Panc1 (cell line): ENCODE data around the gene RALGAPB. TPM values are rescaled to one million over a fixed set of nuclear protein-coding genes. Genes with fewer than 3 reads are reported as not detected.

ENCODE experiments used
- ATAC-seq: fragments of 200-7000 bp; cut with Tn5 transposase; 2 replicates; pipeline ENCODE4 v1.9.1; 2020; ENCODE audit warnings: mild to moderate bottlenecking, moderate library complexity
- BruUV-seq: library from RNA; stranded (reverse); fragments of 400-500 nt; replicated peaks from 2 replicates; lab custom pipeline; 2021; lab: Mats Ljungman, UMichigan
- CTCF ChIA-PET: fragments of 300-600 bp; sonication (Branson Sonifier 250); formaldehyde crosslinking; loops from one replicate; lab custom pipeline; 2022; ENCODE audit warnings: antibody characterized with exemption; lab: Charles Lee
- POLR2A ChIA-PET: fragments of 300-600 bp; sonication (Branson Sonifier 250); formaldehyde crosslinking; loops from one replicate; lab custom pipeline; 2022; ENCODE audit warnings: antibody characterized with exemption; lab: Charles Lee
- DNase-seq: peaks from one replicate; pipeline ENCODE4 v3.0.0-alpha.2; 2010; ENCODE audit warnings: low read depth, low spot score
- H3K27ac ChIP-seq: 2 replicates; pipeline ENCODE4 v1.5.1; 2011; ENCODE audit warnings: mild to moderate bottlenecking, low read length, inconsistent platforms
- H3K27me3 ChIP-seq: fragments of 200-500 bp; sonication (Bioruptor generic); 2 replicates; pipeline ENCODE4 v1.6.0; 2014; ENCODE audit warnings: low read length, inconsistent platforms; ENCODE audit not compliant: control insufficient read depth, insufficient read depth
- H3K36me3 ChIP-seq: fragments of 200-500 bp; sonication (Bioruptor generic); 2 replicates; pipeline ENCODE4 v1.5.1; 2014; ENCODE audit warnings: inconsistent platforms, mild to moderate bottlenecking, low read length, moderate library complexity; ENCODE audit not compliant: control insufficient read depth, insufficient read depth
- H3K4me1 ChIP-seq: 2 replicates; pipeline ENCODE4 v1.5.1; 2011; ENCODE audit warnings: inconsistent platforms, mild to moderate bottlenecking, low read length, moderate library complexity; ENCODE audit not compliant: control insufficient read depth, insufficient read depth
- H3K4me3 ChIP-seq, 2 experiments: 2 replicates each; pipeline ENCODE4 v1.5.1; 2011 to 2012; ENCODE audit warnings: low read depth in 2 of 2, low read length in 2 of 2, mild to moderate bottlenecking in 2 of 2, inconsistent platforms in 1 of 2, moderate library complexity in 1 of 2
- H3K9me3 ChIP-seq: fragments of 200-500 bp; sonication (Bioruptor generic); 2 replicates; pipeline ENCODE4 v1.5.1; 2014; ENCODE audit warnings: low read depth, mild to moderate bottlenecking, inconsistent platforms, low read length, moderate library complexity; ENCODE audit not compliant: control insufficient read depth, insufficient read depth
- POLR2AphosphoS5 ChIP-seq: IDR thresholded peaks from 2 replicates; pipeline ENCODE4 v1.6.1; 2012; ENCODE audit warnings: mild to moderate bottlenecking, low read depth, low read length, moderate library complexity
- SIN3A ChIP-seq: IDR thresholded peaks from 2 replicates; pipeline ENCODE4 v1.6.1; 2012; ENCODE audit warnings: low read depth, mild to moderate bottlenecking, low read length, moderate library complexity, borderline replicate concordance; ENCODE audit not compliant: insufficient read depth
- TCF7L2 ChIP-seq: IDR thresholded peaks from 2 replicates; pipeline ENCODE4 v1.6.1; 2011; ENCODE audit warnings: mild to moderate bottlenecking, low read depth, low read length, inconsistent platforms
- in situ Hi-C: cut with HindIII; loops from 2 replicates; pipeline ENCODE4 v1.10.0; 2016; ENCODE audit warnings: low sequenced_read_pairs, low pct_unique_long_range_greater_than_20kb
- intact Hi-C: fragments of 100-400 bp; cut with micrococcal nuclease; formaldehyde crosslinking; loops from one replicate; pipeline ENCODE4 v1.10.0; 2022; ENCODE audit not compliant: unreplicated experiment
- total RNA-seq: library from RNA; stranded (reverse); gene quantifications from one replicate; pipeline ENCODE4 v1.2.1, GENCODE V29; 2021; ENCODE audit not compliant: unreplicated experiment
- TF ChIP-seq, protein P1 (sequence below): fragments of 450-650 bp; IDR thresholded peaks from 2 replicates; pipeline ENCODE4 v1.5.1; 2017; ENCODE audit warnings: mild to moderate bottlenecking
- TF ChIP-seq, protein P2 (sequence below), 2 experiments: IDR thresholded peaks; 2 replicates each; pipeline ENCODE4 v1.6.1; 2011 to 2012; ENCODE audit warnings: low read depth in 2 of 2, control low read depth in 1 of 2, low read length in 1 of 2, mild to moderate bottlenecking in 1 of 2, moderate library complexity in 1 of 2; ENCODE audit not compliant: insufficient read depth in 1 of 2

RALGAPB gene
- total RNA-seq, 1 experiment from 2014 or later = 33.1 TPM

DNA sequence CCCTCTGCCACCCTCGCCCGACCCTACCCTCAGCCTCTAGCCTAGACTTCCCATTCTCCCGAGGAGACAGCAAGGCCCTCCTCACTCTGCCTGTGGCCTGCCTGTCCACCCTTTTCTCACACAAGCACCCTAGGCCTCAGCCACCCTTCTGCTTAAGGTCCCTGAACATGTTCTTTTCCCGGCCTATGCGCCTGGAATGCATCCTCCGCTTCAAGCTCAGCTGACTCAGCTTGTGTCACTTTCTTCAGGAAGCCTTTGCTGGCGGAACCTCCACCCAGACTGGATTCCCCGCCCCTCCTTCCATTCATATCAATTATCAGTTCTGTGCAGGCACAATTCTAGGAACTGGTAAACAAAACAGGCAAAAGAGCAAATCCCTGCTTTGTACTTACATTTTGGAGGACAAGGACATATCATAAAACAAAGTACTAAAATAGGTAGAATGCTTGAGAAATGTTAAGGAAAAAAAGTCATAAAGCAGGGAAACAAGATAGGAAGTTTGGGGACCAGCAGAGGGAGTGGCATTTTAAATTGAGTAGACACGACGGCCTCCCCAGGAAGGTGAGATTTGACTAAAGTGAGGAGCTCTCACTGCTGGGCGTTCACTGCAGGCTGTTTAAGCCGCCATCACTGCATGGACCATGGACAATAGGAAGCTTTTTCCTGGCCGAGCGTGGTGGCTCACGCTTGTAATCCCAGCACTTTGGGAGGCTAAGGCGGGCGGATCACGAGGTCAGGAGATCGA, 19.6 kb upstream of the RALGAPB start:
- DNase-seq = no peak
- POLR2A ChIA-PET = no interaction called here
- in situ Hi-C loops = no loop called here

DNA sequence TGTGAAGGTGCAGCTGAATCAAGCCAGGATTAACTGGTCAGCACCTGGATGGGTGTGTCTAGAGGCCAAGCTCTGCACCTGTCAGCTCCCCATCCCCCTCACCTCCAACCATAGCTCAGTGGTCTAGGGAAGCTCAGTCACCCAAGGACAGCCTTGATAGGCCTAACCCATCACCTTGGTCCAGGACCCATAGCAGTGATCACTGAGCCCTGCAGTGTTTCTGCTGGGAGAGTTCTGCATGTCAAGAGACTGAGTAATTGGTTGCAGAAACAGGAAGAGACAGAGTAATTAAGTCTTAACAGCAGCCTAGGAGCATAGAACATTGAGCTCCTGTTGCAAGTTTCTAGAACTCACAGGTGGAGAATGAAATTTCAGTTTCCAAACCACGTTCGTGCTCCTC, 18.7 kb upstream of the RALGAPB start:
- CTCF ChIA-PET = no interaction called here
- in situ Hi-C loops = no loop called here
- Histone ChIP-seq H3K36me3 (no peaks in the 10 kb centered on the region), H3K27ac (no peak overlapping the region), H3K9me3 (no peaks in the 10 kb centered on the region), H3K4me1 (no peaks in the 10 kb centered on the region), H3K27me3 (no peaks in the 10 kb centered on the region), H3K4me3 (no peak overlapping the region)
- intact Hi-C loops = no loop called here
- POLR2A ChIA-PET = no interaction called here
- no peak for DNase-seq
- no TSS peak for BruUV-seq
- ATAC-seq = no peak
- TF ChIP-seq POLR2AphosphoS5 = no peak
- TF ChIP-seq, protein P1, sequence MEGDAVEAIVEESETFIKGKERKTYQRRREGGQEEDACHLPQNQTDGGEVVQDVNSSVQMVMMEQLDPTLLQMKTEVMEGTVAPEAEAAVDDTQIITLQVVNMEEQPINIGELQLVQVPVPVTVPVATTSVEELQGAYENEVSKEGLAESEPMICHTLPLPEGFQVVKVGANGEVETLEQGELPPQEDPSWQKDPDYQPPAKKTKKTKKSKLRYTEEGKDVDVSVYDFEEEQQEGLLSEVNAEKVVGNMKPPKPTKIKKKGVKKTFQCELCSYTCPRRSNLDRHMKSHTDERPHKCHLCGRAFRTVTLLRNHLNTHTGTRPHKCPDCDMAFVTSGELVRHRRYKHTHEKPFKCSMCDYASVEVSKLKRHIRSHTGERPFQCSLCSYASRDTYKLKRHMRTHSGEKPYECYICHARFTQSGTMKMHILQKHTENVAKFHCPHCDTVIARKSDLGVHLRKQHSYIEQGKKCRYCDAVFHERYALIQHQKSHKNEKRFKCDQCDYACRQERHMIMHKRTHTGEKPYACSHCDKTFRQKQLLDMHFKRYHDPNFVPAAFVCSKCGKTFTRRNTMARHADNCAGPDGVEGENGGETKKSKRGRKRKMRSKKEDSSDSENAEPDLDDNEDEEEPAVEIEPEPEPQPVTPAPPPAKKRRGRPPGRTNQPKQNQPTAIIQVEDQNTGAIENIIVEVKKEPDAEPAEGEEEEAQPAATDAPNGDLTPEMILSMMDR = no peak
- no peak for TF ChIP-seq TCF7L2
- TF ChIP-seq, protein P2, sequence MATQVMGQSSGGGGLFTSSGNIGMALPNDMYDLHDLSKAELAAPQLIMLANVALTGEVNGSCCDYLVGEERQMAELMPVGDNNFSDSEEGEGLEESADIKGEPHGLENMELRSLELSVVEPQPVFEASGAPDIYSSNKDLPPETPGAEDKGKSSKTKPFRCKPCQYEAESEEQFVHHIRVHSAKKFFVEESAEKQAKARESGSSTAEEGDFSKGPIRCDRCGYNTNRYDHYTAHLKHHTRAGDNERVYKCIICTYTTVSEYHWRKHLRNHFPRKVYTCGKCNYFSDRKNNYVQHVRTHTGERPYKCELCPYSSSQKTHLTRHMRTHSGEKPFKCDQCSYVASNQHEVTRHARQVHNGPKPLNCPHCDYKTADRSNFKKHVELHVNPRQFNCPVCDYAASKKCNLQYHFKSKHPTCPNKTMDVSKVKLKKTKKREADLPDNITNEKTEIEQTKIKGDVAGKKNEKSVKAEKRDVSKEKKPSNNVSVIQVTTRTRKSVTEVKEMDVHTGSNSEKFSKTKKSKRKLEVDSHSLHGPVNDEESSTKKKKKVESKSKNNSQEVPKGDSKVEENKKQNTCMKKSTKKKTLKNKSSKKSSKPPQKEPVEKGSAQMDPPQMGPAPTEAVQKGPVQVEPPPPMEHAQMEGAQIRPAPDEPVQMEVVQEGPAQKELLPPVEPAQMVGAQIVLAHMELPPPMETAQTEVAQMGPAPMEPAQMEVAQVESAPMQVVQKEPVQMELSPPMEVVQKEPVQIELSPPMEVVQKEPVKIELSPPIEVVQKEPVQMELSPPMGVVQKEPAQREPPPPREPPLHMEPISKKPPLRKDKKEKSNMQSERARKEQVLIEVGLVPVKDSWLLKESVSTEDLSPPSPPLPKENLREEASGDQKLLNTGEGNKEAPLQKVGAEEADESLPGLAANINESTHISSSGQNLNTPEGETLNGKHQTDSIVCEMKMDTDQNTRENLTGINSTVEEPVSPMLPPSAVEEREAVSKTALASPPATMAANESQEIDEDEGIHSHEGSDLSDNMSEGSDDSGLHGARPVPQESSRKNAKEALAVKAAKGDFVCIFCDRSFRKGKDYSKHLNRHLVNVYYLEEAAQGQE (IDR thresholded peaks at IDR 0.05; ENCODE audit: insufficient read depth in 1 of 2, low read depth in 2 of 2, low read length in 1 of 2) = no peak
- no peak for TF ChIP-seq SIN3A

More for the DNA sequence above, 19.6 kb upstream of the RALGAPB start:
- no peaks in the 10 kb centered on the region for H3K27me3 ChIP-seq
- peak; percentile 31; the same call in 1 of the 2 replicates for ATAC-seq
- intact Hi-C loops = no loop called here
- TF ChIP-seq, protein P2 (IDR thresholded peaks at IDR 0.05; ENCODE audit: insufficient read depth in 1 of 2, low read depth in 2 of 2, low read length in 1 of 2) = no peak
- TF ChIP-seq TCF7L2 (no peak), POLR2AphosphoS5 (no peak), SIN3A (no peak)
- TF ChIP-seq, protein P1 = no peak
- no peak overlapping the region for H3K4me3 ChIP-seq
- H3K36me3 ChIP-seq = no peaks in the 10 kb centered on the region
- CTCF ChIA-PET = no interaction called here
- peaks cover 3% of the 10 kb centered on the region; the same call in 1 of the 2 replicates for H3K4me1 ChIP-seq
- H3K9me3 ChIP-seq = no peaks in the 10 kb centered on the region
- no peak overlapping the region for H3K27ac ChIP-seq
- BruUV-seq = no TSS peak
